GM13976 (cell line): Measurements from ENCODE around the gene ZNF524.
"Not testable (repeated sequence)": the region's sequence is repeated elsewhere in the genome, so short reads cannot be mapped to it uniquely, and the experiment has no call there.

Experiments used
- DNase-seq: peaks from one replicate; pipeline ENCODE4 v3.0.0; 2012; ENCODE audit warnings: low spot score
- CTCF ChIP-seq: IDR thresholded peaks from 2 replicates; pipeline ENCODE4 v1.5.1; 2012; ENCODE audit warnings: borderline replicate concordance, mild to moderate bottlenecking; ENCODE audit not compliant: insufficient read depth; ENCODE audit errors: extremely low read depth, missing control alignments, control extremely low read depth
- in situ Hi-C: fragments of 300-500 bp; cut with MboI; formaldehyde crosslinking; loops from one replicate; pipeline ENCODE4 v1.12.0; 2022; ENCODE audit warnings: low sequenced_read_pairs, mixed read lengths, inconsistent platforms; ENCODE audit not compliant: unreplicated experiment

The ZNF524 gene

GRCh38 chr19:55578031-55578760 is 21.9 kb upstream of the ZNF524 start:
- no peak for TF ChIP-seq CTCF
- in situ Hi-C loops, result no loop called here

GRCh38 chr19:55578761-55579747 is 21.0 kb upstream of the ZNF524 start:
- DNase-seq, result no peak
- no peak for TF ChIP-seq CTCF
- in situ Hi-C loops, result no loop called here

More at GRCh38 chr19:55578031-55578760, 21.9 kb upstream of the ZNF524 start:
- no peak for DNase-seq

- no peak for TF ChIP-seq CTCF
- DNase-seq, result peak; percentile 70
- in situ Hi-C loops, result no loop called here
These were observed 20.1 kb upstream of the ZNF524 start for GRCh38 chr19:55579766-55580621.

- in situ Hi-C loops, result no loop called here
- DNase-seq, result peak; percentile 89
- TF ChIP-seq CTCF, result no peak
These were observed 19.4 kb upstream of the ZNF524 start, which contains the start of gene ZNF579 for GRCh38 chr19:55580628-55581144. Gene ZNF579, minus strand, starts transcription at chr19:55580848. Its CDS starts 1,209 bp downstream, at chr19:55579639.

GRCh38 chr19:55581145-55581822 is 18.8 kb upstream of the ZNF524 start:
- in situ Hi-C loops, result no loop called here
- no peak for TF ChIP-seq CTCF
- DNase-seq, result no peak

GRCh38 chr19:55581823-55582223 is 18.3 kb upstream of the ZNF524 start:
- no peak for TF ChIP-seq CTCF
- DNase-seq, result no peak
- in situ Hi-C loops, result no loop called here

- DNase-seq, in situ Hi-C loops: not testable (repeated sequence)
These were observed 17.8 kb upstream of the ZNF524 start for GRCh38 chr19:55582284-55582683.

- DNase-seq, in situ Hi-C loops: not testable (repeated sequence)
These were observed 16.2 kb upstream of the ZNF524 start for GRCh38 chr19:55583897-55584296.
